MM.1S (cell line): ENCODE data around the gene ZNF860.

Experiments used
- DNase-seq: peaks from one replicate; pipeline ENCODE4 v3.0.0-alpha.2; 2015
- H2AFZ ChIP-seq: fragments of 300-600 bp; sonication (generic); 2 replicates; pipeline ENCODE4 v1.6.0; 2016; ENCODE audit warnings: antibody characterized with exemption, low read length
- H3F3A ChIP-seq: fragments of 300-600 bp; sonication (generic); 2 replicates; pipeline ENCODE4 v1.6.1; 2016; ENCODE audit warnings: mild to moderate bottlenecking, antibody characterized with exemption, low read length, moderate library complexity, mixed read lengths; ENCODE audit not compliant: insufficient read depth
- H3K27ac ChIP-seq: fragments of 300-600 bp; sonication (generic); 2 replicates; pipeline ENCODE4 v1.5.1; 2016; ENCODE audit warnings: mild to moderate bottlenecking, low read length
- H3K27me3 ChIP-seq: fragments of 300-600 bp; sonication (generic); replicated peaks from 2 replicates; pipeline ENCODE4 v1.6.0; 2016; ENCODE audit warnings: low read length; ENCODE audit not compliant: insufficient read depth
- H3K36me3 ChIP-seq: fragments of 300-600 bp; sonication (generic); replicated peaks from 2 replicates; pipeline ENCODE4 v1.6.1; 2016; ENCODE audit warnings: mild to moderate bottlenecking, low read length, mixed read lengths; ENCODE audit not compliant: insufficient read depth
- H3K4me1 ChIP-seq: fragments of 300-600 bp; sonication (generic); 2 replicates; pipeline ENCODE4 v1.6.1; 2016; ENCODE audit warnings: low read length, mixed read lengths
- H3K4me2 ChIP-seq: fragments of 300-600 bp; sonication (generic); 2 replicates; pipeline ENCODE4 v1.6.0; 2016; ENCODE audit warnings: low read depth, low read length
- H3K4me3 ChIP-seq: fragments of 300-600 bp; sonication (generic); 2 replicates; pipeline ENCODE4 v1.5.1; 2016; ENCODE audit warnings: low read length, mixed read lengths
- H3K79me2 ChIP-seq: fragments of 300-600 bp; sonication (generic); 2 replicates; pipeline ENCODE4 v1.6.1; 2016; ENCODE audit warnings: mixed run types, low read length, mixed read lengths
- H3K9ac ChIP-seq: fragments of 300-600 bp; sonication (generic); 2 replicates; pipeline ENCODE4 v1.6.1; 2016; ENCODE audit warnings: low read length, mixed read lengths
- H3K9me2 ChIP-seq: fragments of 300-600 bp; sonication (generic); replicated peaks from 2 replicates; pipeline ENCODE4 v1.6.1; 2016; ENCODE audit warnings: mild to moderate bottlenecking, low read length, mixed read lengths; ENCODE audit not compliant: insufficient read depth
- H3K9me3 ChIP-seq: fragments of 300-600 bp; sonication (generic); replicated peaks from 2 replicates; pipeline ENCODE4 v1.6.1; 2016; ENCODE audit warnings: mild to moderate bottlenecking, low read length, mixed read lengths; ENCODE audit not compliant: insufficient read depth
- H4K20me1 ChIP-seq: fragments of 300-600 bp; sonication (generic); 2 replicates; pipeline ENCODE4 v1.6.1; 2016; ENCODE audit warnings: mild to moderate bottlenecking, low read length, moderate library complexity, mixed read lengths; ENCODE audit not compliant: insufficient read depth
- EZH2 ChIP-seq: fragments of 300-600 bp; sonication (generic); optimal IDR thresholded peaks from 2 replicates; pipeline ENCODE3; 2017; ENCODE audit warnings: low read depth, mild to moderate bottlenecking, antibody characterized with exemption, low read length, mixed read lengths
- EZH2phosphoT487 ChIP-seq: fragments of 300-600 bp; sonication (generic); IDR thresholded peaks from 2 replicates; pipeline ENCODE4 v1.6.1; 2018; ENCODE audit warnings: antibody characterized with exemption, low read length
- TF ChIP-seq, protein P1 (sequence below): fragments of 300-600 bp; sonication (generic); IDR thresholded peaks from 2 replicates; pipeline ENCODE4 v1.5.1; 2016; ENCODE audit warnings: antibody characterized with exemption, low read length, mixed read lengths

The ZNF860 gene

DNA sequence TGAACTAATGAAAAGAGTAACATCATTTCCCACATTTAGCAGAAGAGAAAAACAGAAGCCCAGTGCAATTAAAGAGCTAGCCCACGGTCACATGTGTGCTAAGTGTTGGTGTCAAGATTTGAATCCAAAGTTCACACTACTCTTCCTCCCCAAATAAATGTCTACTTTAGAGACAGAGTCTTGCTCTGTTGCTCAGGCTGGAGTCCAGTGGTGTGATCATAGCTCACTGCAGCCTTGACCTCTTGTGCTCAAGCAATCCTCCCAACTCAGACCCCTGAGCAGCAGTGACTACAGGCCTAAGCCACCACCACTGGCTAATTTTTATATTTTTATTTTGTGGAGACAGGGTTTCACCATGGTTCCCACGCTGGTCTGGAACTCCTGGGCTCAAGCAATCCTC, 5.2 kb upstream of the ZNF860 start:
- DNase-seq: no peak
- no peak overlapping the region for H3K4me3 ChIP-seq
- H4K20me1 ChIP-seq: no peaks in the 10 kb centered on the region
- no peak overlapping the region for H3K27ac ChIP-seq
- no peaks in the 10 kb centered on the region for H3K4me1 ChIP-seq
- H3K27me3 ChIP-seq: no peaks in the 10 kb centered on the region
- H3K9ac ChIP-seq: no peak overlapping the region
- H3K9me3 ChIP-seq: no peaks in the 10 kb centered on the region
- H3K9me2 ChIP-seq: no peaks in the 10 kb centered on the region
- H2AFZ ChIP-seq: no peak overlapping the region
- TF ChIP-seq EZH2: no peak
- 0 out of 2 replicates have a peak, but pooled peaks cover 3% of the 10 kb centered on the region for H3F3A ChIP-seq
- no peak overlapping the region for H3K4me2 ChIP-seq
- no peaks in the 10 kb centered on the region for H3K79me2 ChIP-seq
- no peaks in the 10 kb centered on the region for H3K36me3 ChIP-seq

DNA sequence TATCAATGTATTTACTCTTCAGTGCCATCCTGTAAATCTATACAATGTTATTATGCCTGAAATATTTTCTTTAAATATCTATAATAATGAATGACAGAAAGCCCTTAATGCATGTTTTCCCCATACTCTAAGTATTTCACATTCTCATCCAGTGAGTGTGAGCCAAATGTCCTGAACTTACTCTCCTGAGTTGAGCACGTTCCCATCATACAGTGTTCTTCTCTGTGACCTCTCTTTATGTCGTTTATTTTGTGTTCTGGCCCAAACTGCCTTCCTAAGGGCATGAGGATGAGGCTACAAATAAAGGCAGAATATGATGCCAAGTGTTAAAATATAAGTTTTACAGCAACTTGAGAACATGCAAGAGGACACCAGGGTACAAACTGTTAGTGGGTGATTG, 3.8 kb upstream of the ZNF860 start:
- no peak overlapping the region for H3K27ac ChIP-seq
- TF ChIP-seq EZH2 (no peak), EZH2phosphoT487 (no peak)
- TF ChIP-seq, protein P1, sequence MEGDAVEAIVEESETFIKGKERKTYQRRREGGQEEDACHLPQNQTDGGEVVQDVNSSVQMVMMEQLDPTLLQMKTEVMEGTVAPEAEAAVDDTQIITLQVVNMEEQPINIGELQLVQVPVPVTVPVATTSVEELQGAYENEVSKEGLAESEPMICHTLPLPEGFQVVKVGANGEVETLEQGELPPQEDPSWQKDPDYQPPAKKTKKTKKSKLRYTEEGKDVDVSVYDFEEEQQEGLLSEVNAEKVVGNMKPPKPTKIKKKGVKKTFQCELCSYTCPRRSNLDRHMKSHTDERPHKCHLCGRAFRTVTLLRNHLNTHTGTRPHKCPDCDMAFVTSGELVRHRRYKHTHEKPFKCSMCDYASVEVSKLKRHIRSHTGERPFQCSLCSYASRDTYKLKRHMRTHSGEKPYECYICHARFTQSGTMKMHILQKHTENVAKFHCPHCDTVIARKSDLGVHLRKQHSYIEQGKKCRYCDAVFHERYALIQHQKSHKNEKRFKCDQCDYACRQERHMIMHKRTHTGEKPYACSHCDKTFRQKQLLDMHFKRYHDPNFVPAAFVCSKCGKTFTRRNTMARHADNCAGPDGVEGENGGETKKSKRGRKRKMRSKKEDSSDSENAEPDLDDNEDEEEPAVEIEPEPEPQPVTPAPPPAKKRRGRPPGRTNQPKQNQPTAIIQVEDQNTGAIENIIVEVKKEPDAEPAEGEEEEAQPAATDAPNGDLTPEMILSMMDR: no peak
- H3K79me2 ChIP-seq: no peaks in the 10 kb centered on the region
- H3K4me1 ChIP-seq: no peaks in the 10 kb centered on the region
- H3F3A ChIP-seq: 0 out of 2 replicates have a peak, but pooled peaks cover 8% of the 10 kb centered on the region
- no peak overlapping the region for H3K4me2 ChIP-seq
- no peaks in the 10 kb centered on the region for H3K27me3 ChIP-seq
- H3K9ac ChIP-seq: no peak overlapping the region
- H3K36me3 ChIP-seq: no peaks in the 10 kb centered on the region
- H3K9me3 ChIP-seq: no peaks in the 10 kb centered on the region
- no peak for DNase-seq
- H2AFZ ChIP-seq: no peak overlapping the region
- H3K4me3 ChIP-seq: no peak overlapping the region
- H3K9me2 ChIP-seq: no peaks in the 10 kb centered on the region
- no peaks in the 10 kb centered on the region for H4K20me1 ChIP-seq

DNA sequence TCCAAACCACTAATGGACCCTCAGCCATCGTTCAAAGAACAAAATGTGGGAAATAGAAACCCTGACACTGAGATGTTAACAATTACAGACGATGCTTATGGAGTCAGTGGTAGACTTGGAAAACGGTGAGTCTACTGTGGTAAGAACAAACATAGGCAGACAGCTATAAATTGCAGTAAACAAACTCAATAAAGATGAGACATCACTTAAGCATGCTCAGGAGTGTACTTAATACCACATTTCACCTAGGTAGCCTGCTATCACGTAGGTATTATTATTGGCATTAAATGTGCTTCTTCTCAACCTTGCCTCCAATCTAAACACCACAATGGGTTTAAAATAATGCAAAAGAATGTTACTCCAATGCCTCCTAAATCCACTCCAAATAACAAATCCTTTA, 3.0 kb upstream of the ZNF860 start:
- Histone ChIP-seq H3K36me3 (no peaks in the 10 kb centered on the region), H3K4me1 (no peaks in the 10 kb centered on the region), H3K79me2 (no peaks in the 10 kb centered on the region), H2AFZ (no peak overlapping the region), H3F3A (0 out of 2 replicates have a peak, but pooled peaks cover 8% of the 10 kb centered on the region), H4K20me1 (no peaks in the 10 kb centered on the region), H3K27ac (no peak overlapping the region), H3K4me3 (no peak overlapping the region), H3K4me2 (no peak overlapping the region), H3K9me2 (no peaks in the 10 kb centered on the region), H3K9ac (no peak overlapping the region), H3K9me3 (no peaks in the 10 kb centered on the region), H3K27me3 (no peaks in the 10 kb centered on the region)
- no peak for DNase-seq
- TF ChIP-seq, protein P1: no peak
- no peak for TF ChIP-seq EZH2phosphoT487
- no peak for TF ChIP-seq EZH2

DNA sequence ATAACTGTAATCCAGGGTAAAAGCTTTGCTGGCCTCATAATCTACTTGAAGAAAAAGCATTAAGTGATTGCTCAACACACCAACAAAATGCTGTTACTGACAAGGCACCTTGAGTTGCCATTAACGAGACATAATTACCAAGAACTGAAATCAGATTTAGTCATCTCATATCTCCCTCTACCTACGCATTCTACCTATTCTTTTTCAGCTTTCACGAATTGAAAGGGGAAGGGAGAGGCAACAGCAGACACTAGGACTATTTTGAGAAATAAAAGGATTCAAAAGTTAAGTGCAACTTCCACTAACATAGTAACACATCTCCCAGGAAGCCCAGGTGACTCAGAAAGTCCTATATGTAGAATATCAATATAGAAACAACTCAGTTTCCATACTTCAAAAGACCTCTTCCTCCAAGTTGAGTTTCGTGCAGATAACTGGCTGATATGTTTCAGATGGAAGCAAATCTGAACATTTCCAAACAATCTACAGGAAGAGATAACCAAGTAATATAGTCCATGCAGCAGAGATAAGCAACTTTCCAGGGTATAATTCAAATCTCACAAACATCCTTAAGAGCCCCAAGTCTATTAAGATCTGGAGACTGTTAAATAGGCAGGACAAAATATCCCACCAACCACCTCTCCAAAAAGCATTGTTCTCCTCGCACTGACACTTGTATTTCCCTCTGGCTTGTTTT, 2.4 kb upstream of the ZNF860 start:
- H3K9ac ChIP-seq: no peak overlapping the region
- TF ChIP-seq EZH2: no peak
- TF ChIP-seq, protein P1: no peak
- no peak for TF ChIP-seq EZH2phosphoT487
- no peaks in the 10 kb centered on the region for H3K36me3 ChIP-seq
- DNase-seq: no peak
- no peaks in the 10 kb centered on the region for H3K4me1 ChIP-seq
- no peaks in the 10 kb centered on the region for H3K9me2 ChIP-seq
- no peaks in the 10 kb centered on the region for H4K20me1 ChIP-seq
- H3F3A ChIP-seq: 0 out of 2 replicates have a peak, but pooled peaks cover 8% of the 10 kb centered on the region
- H3K79me2 ChIP-seq: no peaks in the 10 kb centered on the region
- H3K9me3 ChIP-seq: no peaks in the 10 kb centered on the region
- no peak overlapping the region for H3K27ac ChIP-seq
- H3K4me2 ChIP-seq: no peak overlapping the region
- no peak overlapping the region for H2AFZ ChIP-seq
- no peaks in the 10 kb centered on the region for H3K27me3 ChIP-seq
- H3K4me3 ChIP-seq: no peak overlapping the region
